NCI-H1694 treated with DMSO at 0.1 percent for 48 hours (cell line): ENCODE measurements around the gene NOC2L.

Experiments used
- DNase-seq: peaks from one replicate; lab custom pipeline; 2025; lab: John Stamatoyannopoulos, UW

NOC2L gene

GRCh38 chr1:929712-930632, 29.1 kb downstream of the NOC2L start:
- no peak for DNase-seq

- DNase-seq = no peak
These were observed 30.0 kb downstream of the NOC2L start for GRCh38 chr1:928825-929661.

GRCh38 chr1:927748-928147, 31.3 kb downstream of the NOC2L start:
- DNase-seq = no peak

GRCh38 chr1:927234-927633, 31.8 kb downstream of the NOC2L start:
- DNase-seq = no peak

GRCh38 chr1:925561-926421, 33.3 kb downstream of the NOC2L start:
- DNase-seq = no peak

- no peak for DNase-seq
These were observed 34.1 kb downstream of the NOC2L start for GRCh38 chr1:924656-925560.

- DNase-seq = no peak
These were observed 34.9 kb downstream of the NOC2L start for GRCh38 chr1:923991-924655.

- peak; percentile 48 for DNase-seq
These were observed 35.7 kb downstream of the NOC2L start, which contains the start of gene SAMD11 for GRCh38 chr1:923131-923990. Gene SAMD11, plus strand, starts transcription at chr1:923923. Its CDS starts 509 bp downstream, at chr1:924432.

- peak; percentile 39 for DNase-seq
These were observed 37.8 kb downstream of the NOC2L start for GRCh38 chr1:921011-921837.

- DNase-seq = no peak
These were observed 38.5 kb downstream of the NOC2L start for GRCh38 chr1:920521-920920.

GRCh38 chr1:920010-920409, 39.0 kb downstream of the NOC2L start:
- DNase-seq = no peak

- no peak for DNase-seq
These were observed 39.7 kb downstream of the NOC2L start for GRCh38 chr1:919271-919872.

- DNase-seq = no peak
These were observed 40.2 kb downstream of the NOC2L start for GRCh38 chr1:918843-919242.

- no peak for DNase-seq
These were observed 40.7 kb downstream of the NOC2L start for GRCh38 chr1:918353-918752.

GRCh38 chr1:917466-918091, 41.5 kb downstream of the NOC2L start:
- DNase-seq = no peak

GRCh38 chr1:917076-917459, 42.0 kb downstream of the NOC2L start:
- DNase-seq = no peak
